ENCODE data around the gene PPP6R3.

PPP6R3 gene

GRCh38 chr11:68574308-68574707 lies 113.8 kb downstream of the PPP6R3 start:
- no peak for DNase-seq (ENCODE audit: low read depth, low spot score)
- H3K36me3 ChIP-seq (ENCODE audit: control insufficient read depth, insufficient read depth, low read length), result peaks cover 8% of the 10 kb centered on the region; the same call in 1 of the 2 replicates
- WGBS (ENCODE audit: insufficient coverage, insufficient read length), result no CpG with 5 or more reads among the region's 1 CpG

GRCh38 chr11:68575025-68575665 lies 114.6 kb downstream of the PPP6R3 start:
- no peaks in the 10 kb centered on the region for H3K9me3 ChIP-seq (ENCODE audit: control insufficient read depth, insufficient read depth, low read length)
- H3K4me1 ChIP-seq (ENCODE audit: control insufficient read depth, insufficient read depth, low read length), result no peaks in the 10 kb centered on the region
- DNase-seq (ENCODE audit: low read depth, low spot score), result no peak
- no peak overlapping the region for H3K4me3 ChIP-seq (ENCODE audit: low read length)
- no peaks in the 10 kb centered on the region for H3K27me3 ChIP-seq (ENCODE audit: control insufficient read depth, insufficient read depth, low read length)
- no peak overlapping the region for H3K27ac ChIP-seq (ENCODE audit: low read length)
- peaks cover 8% of the 10 kb centered on the region; the same call in 1 of the 2 replicates for H3K36me3 ChIP-seq (ENCODE audit: control insufficient read depth, insufficient read depth, low read length)
- WGBS (ENCODE audit: insufficient coverage, insufficient read length), result no CpG with 5 or more reads among the region's 4 CpGs

More at GRCh38 chr11:68574308-68574707, 113.8 kb downstream of the PPP6R3 start:
- Histone ChIP-seq H3K9me3 (ENCODE audit: control insufficient read depth, insufficient read depth, low read length) (no peaks in the 10 kb centered on the region), H3K27ac (ENCODE audit: low read length) (no peak overlapping the region), H3K4me1 (ENCODE audit: control insufficient read depth, insufficient read depth, low read length) (no peaks in the 10 kb centered on the region), H3K27me3 (ENCODE audit: control insufficient read depth, insufficient read depth, low read length) (no peaks in the 10 kb centered on the region), H3K4me3 (ENCODE audit: low read length) (no peak overlapping the region)

GRCh38 chr11:68579455-68579854 lies 118.9 kb downstream of the PPP6R3 start:
- DNase-seq (ENCODE audit: low read depth, low spot score), result no peak
- H3K4me3 ChIP-seq (ENCODE audit: low read length), result no peak overlapping the region
- no CpG with 5 or more reads among the region's 5 CpGs for WGBS (ENCODE audit: insufficient coverage, insufficient read length)
- H3K36me3 ChIP-seq (ENCODE audit: control insufficient read depth, insufficient read depth, low read length), result peaks cover 7% of the 10 kb centered on the region; the same call in 1 of the 2 replicates
- no peaks in the 10 kb centered on the region for H3K4me1 ChIP-seq (ENCODE audit: control insufficient read depth, insufficient read depth, low read length)
- no peak overlapping the region for H3K27ac ChIP-seq (ENCODE audit: low read length)
- no peaks in the 10 kb centered on the region for H3K27me3 ChIP-seq (ENCODE audit: control insufficient read depth, insufficient read depth, low read length)
- no peaks in the 10 kb centered on the region for H3K9me3 ChIP-seq (ENCODE audit: control insufficient read depth, insufficient read depth, low read length)

GRCh38 chr11:68581439-68581838 lies 120.9 kb downstream of the PPP6R3 start:
- no peak for DNase-seq (ENCODE audit: low read depth, low spot score)

GRCh38 chr11:68581901-68582300 lies 121.3 kb downstream of the PPP6R3 start:
- H3K4me1 ChIP-seq (ENCODE audit: control insufficient read depth, insufficient read depth, low read length), result no peaks in the 10 kb centered on the region
- no peaks in the 10 kb centered on the region for H3K27me3 ChIP-seq (ENCODE audit: control insufficient read depth, insufficient read depth, low read length)
- WGBS (ENCODE audit: insufficient coverage, insufficient read length), result no CpG with 5 or more reads among the region's 3 CpGs
- no peak overlapping the region for H3K4me3 ChIP-seq (ENCODE audit: low read length)
- DNase-seq (ENCODE audit: low read depth, low spot score), result no peak
- H3K36me3 ChIP-seq (ENCODE audit: control insufficient read depth, insufficient read depth, low read length), result peaks cover 3% of the 10 kb centered on the region; the same call in 1 of the 2 replicates
- H3K27ac ChIP-seq (ENCODE audit: low read length), result no peak overlapping the region
- no peaks in the 10 kb centered on the region for H3K9me3 ChIP-seq (ENCODE audit: control insufficient read depth, insufficient read depth, low read length)

More at GRCh38 chr11:68581439-68581838, 120.9 kb downstream of the PPP6R3 start:
- Histone ChIP-seq H3K27me3 (ENCODE audit: control insufficient read depth, insufficient read depth, low read length) (no peaks in the 10 kb centered on the region), H3K4me3 (ENCODE audit: low read length) (no peak overlapping the region), H3K36me3 (ENCODE audit: control insufficient read depth, insufficient read depth, low read length) (peaks cover 3% of the 10 kb centered on the region; the same call in 1 of the 2 replicates), H3K9me3 (ENCODE audit: control insufficient read depth, insufficient read depth, low read length) (no peaks in the 10 kb centered on the region), H3K4me1 (ENCODE audit: control insufficient read depth, insufficient read depth, low read length) (no peaks in the 10 kb centered on the region), H3K27ac (ENCODE audit: low read length) (no peak overlapping the region)
- no CpG with 5 or more reads among the region's 4 CpGs for WGBS (ENCODE audit: insufficient coverage, insufficient read length)

- Histone ChIP-seq H3K27ac (ENCODE audit: low read length) (no peak overlapping the region), H3K36me3 (ENCODE audit: control insufficient read depth, insufficient read depth, low read length) (peaks cover 3% of the 10 kb centered on the region; the same call in 1 of the 2 replicates), H3K4me3 (ENCODE audit: low read length) (no peak overlapping the region), H3K4me1 (ENCODE audit: control insufficient read depth, insufficient read depth, low read length) (no peaks in the 10 kb centered on the region), H3K9me3 (ENCODE audit: control insufficient read depth, insufficient read depth, low read length) (no peaks in the 10 kb centered on the region), H3K27me3 (ENCODE audit: control insufficient read depth, insufficient read depth, low read length) (no peaks in the 10 kb centered on the region)
- DNase-seq (ENCODE audit: low read depth, low spot score), result no peak
- no CpG with 5 or more reads among the region's 8 CpGs for WGBS (ENCODE audit: insufficient coverage, insufficient read length)
Measured at GRCh38 chr11:68582416-68583040, 122.0 kb downstream of the PPP6R3 start.

GRCh38 chr11:68583041-68583446 lies 122.5 kb downstream of the PPP6R3 start:
- WGBS (ENCODE audit: insufficient coverage, insufficient read length), result no CpG with 5 or more reads among the region's 2 CpGs
- Histone ChIP-seq H3K4me1 (ENCODE audit: control insufficient read depth, insufficient read depth, low read length) (no peaks in the 10 kb centered on the region), H3K4me3 (ENCODE audit: low read length) (no peak overlapping the region), H3K27me3 (ENCODE audit: control insufficient read depth, insufficient read depth, low read length) (no peaks in the 10 kb centered on the region), H3K27ac (ENCODE audit: low read length) (no peak overlapping the region), H3K9me3 (ENCODE audit: control insufficient read depth, insufficient read depth, low read length) (no peaks in the 10 kb centered on the region), H3K36me3 (ENCODE audit: control insufficient read depth, insufficient read depth, low read length) (peaks cover 3% of the 10 kb centered on the region; the same call in 1 of the 2 replicates)
- DNase-seq (ENCODE audit: low read depth, low spot score), result no peak

GRCh38 chr11:68584097-68584496 lies 123.5 kb downstream of the PPP6R3 start:
- peak; percentile 74 for DNase-seq (ENCODE audit: low read depth, low spot score)
- H3K4me3 ChIP-seq (ENCODE audit: low read length), result no peak overlapping the region
- peaks cover 3% of the 10 kb centered on the region; the same call in 1 of the 2 replicates for H3K36me3 ChIP-seq (ENCODE audit: control insufficient read depth, insufficient read depth, low read length)
- H3K9me3 ChIP-seq (ENCODE audit: control insufficient read depth, insufficient read depth, low read length), result no peaks in the 10 kb centered on the region
- no peaks in the 10 kb centered on the region for H3K27me3 ChIP-seq (ENCODE audit: control insufficient read depth, insufficient read depth, low read length)
- no peak overlapping the region for H3K27ac ChIP-seq (ENCODE audit: low read length)
- no CpG with 5 or more reads among the region's 6 CpGs for WGBS (ENCODE audit: insufficient coverage, insufficient read length)
- H3K4me1 ChIP-seq (ENCODE audit: control insufficient read depth, insufficient read depth, low read length), result no peaks in the 10 kb centered on the region

GRCh38 chr11:68584991-68585524 lies 124.5 kb downstream of the PPP6R3 start:
- H3K27ac ChIP-seq (ENCODE audit: low read length), result no peak overlapping the region
- H3K9me3 ChIP-seq (ENCODE audit: control insufficient read depth, insufficient read depth, low read length), result no peaks in the 10 kb centered on the region
- WGBS (ENCODE audit: insufficient coverage, insufficient read length), result no CpG with 5 or more reads among the region's 6 CpGs
- no peaks in the 10 kb centered on the region for H3K4me1 ChIP-seq (ENCODE audit: control insufficient read depth, insufficient read depth, low read length)
- no peak overlapping the region for H3K4me3 ChIP-seq (ENCODE audit: low read length)
- no peak for DNase-seq (ENCODE audit: low read depth, low spot score)
- no peaks in the 10 kb centered on the region for H3K27me3 ChIP-seq (ENCODE audit: control insufficient read depth, insufficient read depth, low read length)
- H3K36me3 ChIP-seq (ENCODE audit: control insufficient read depth, insufficient read depth, low read length), result peaks cover 3% of the 10 kb centered on the region; the same call in 1 of the 2 replicates

GRCh38 chr11:68589547-68590216 lies 129.1 kb downstream of the PPP6R3 start:
- H3K36me3 ChIP-seq (ENCODE audit: control insufficient read depth, insufficient read depth, low read length), result peaks cover 10% of the 10 kb centered on the region; the same call in 1 of the 2 replicates

More at GRCh38 chr11:68589547-68590216, 129.1 kb downstream of the PPP6R3 start:
- Histone ChIP-seq H3K4me3 (ENCODE audit: low read length) (no peak overlapping the region), H3K9me3 (ENCODE audit: control insufficient read depth, insufficient read depth, low read length) (no peaks in the 10 kb centered on the region), H3K4me1 (ENCODE audit: control insufficient read depth, insufficient read depth, low read length) (no peaks in the 10 kb centered on the region), H3K27me3 (ENCODE audit: control insufficient read depth, insufficient read depth, low read length) (no peaks in the 10 kb centered on the region), H3K27ac (ENCODE audit: low read length) (no peak overlapping the region)
- no CpG with 5 or more reads among the region's 7 CpGs for WGBS (ENCODE audit: insufficient coverage, insufficient read length)
- no peak for DNase-seq (ENCODE audit: low read depth, low spot score)

Data from iPS DF 6.9 (cell line).